Activated naive CD8-positive, alpha-beta T cell treated with anti-CD3 and anti-CD28 coated beads, Interleukin-2, amount 10 ng/mL, durations not matched to agents 7 days and 5 days (primary cell): Measurements from ENCODE around the gene SPATA9. TPM values are rescaled to one million over a fixed set of nuclear protein-coding genes. Genes with fewer than 3 reads are reported as not detected.
A peak's percentile ranks its signal among the peaks of the same experiment; 100 is the strongest.
"Not testable (repeated sequence)": the region's sequence is repeated elsewhere in the genome, so short reads cannot be mapped to it uniquely, and the experiment has no call there.

Experiments used
- ATAC-seq: fragments of 150-1000 bp; cut with Tn5 transposase; one replicate; pipeline ENCODE4 v1.10.0; 2021; ENCODE audit warnings: low read depth, moderate library complexity
- POLR2A ChIA-PET: fragments of 350-600 bp; sonication (Branson Sonifier 250); formaldehyde crosslinking; loops from one replicate; lab custom pipeline; 2021; ENCODE audit warnings: antibody characterized with exemption; lab: Charles Lee
- DNase-seq: peaks from one replicate; pipeline ENCODE4 v3.0.0; 2021
- H3K27ac Mint-ChIP-seq: one replicate; pipeline ENCODE4 v1.8.0; 2022; ENCODE audit warnings: mild to moderate bottlenecking, mixed read lengths
- H3K27me3 Mint-ChIP-seq: one replicate; pipeline ENCODE4 v1.8.0; 2022; ENCODE audit warnings: mild to moderate bottlenecking, moderate library complexity, mixed read lengths
- H3K36me3 Mint-ChIP-seq: one replicate; pipeline ENCODE4 v1.8.0; 2021; ENCODE audit warnings: mild to moderate bottlenecking, mixed read lengths
- H3K4me1 Mint-ChIP-seq: one replicate; pipeline ENCODE4 v1.8.0; 2021; ENCODE audit warnings: mixed read lengths
- H3K4me3 Mint-ChIP-seq: one replicate; pipeline ENCODE4 v1.8.0; 2022; ENCODE audit warnings: mild to moderate bottlenecking, moderate library complexity, mixed read lengths
- H3K9me3 Mint-ChIP-seq: one replicate; pipeline ENCODE4 v1.8.0; 2021; ENCODE audit warnings: mixed read lengths
- total RNA-seq, 2 experiments: library from RNA; stranded (reverse); gene quantifications; one replicate each; pipeline ENCODE4 v1.2.3, GENCODE V29; 2021

The SPATA9 gene
- total RNA-seq, 2 experiments from 2014 or later = not detected

GRCh38 chr5:95641741-95642220 lies 41.0 kb downstream of the SPATA9 start:
- no peak for ATAC-seq
- Mint-ChIP-seq H3K36me3 (no peaks in the 10 kb centered on the region), H3K27ac (no peak overlapping the region), H3K4me1 (peaks cover 27% of the 10 kb centered on the region), H3K27me3 (peaks cover 11% of the 10 kb centered on the region), H3K9me3 (no peaks in the 10 kb centered on the region), H3K4me3 (no peak overlapping the region)
- no peak for DNase-seq
- POLR2A ChIA-PET = no interaction called here

- no peaks in the 10 kb centered on the region for H3K36me3 Mint-ChIP-seq
- no peak for DNase-seq
- peaks cover 19% of the 10 kb centered on the region for H3K27me3 Mint-ChIP-seq
- H3K4me1 Mint-ChIP-seq = peaks cover 7% of the 10 kb centered on the region
- H3K27ac Mint-ChIP-seq = no peak overlapping the region
- POLR2A ChIA-PET = no interaction called here
- no peaks in the 10 kb centered on the region for H3K9me3 Mint-ChIP-seq
- no peak for ATAC-seq
- H3K4me3 Mint-ChIP-seq = no peak overlapping the region
Observed at GRCh38 chr5:95638632-95639031, 44.2 kb downstream of the SPATA9 start.

- Mint-ChIP-seq H3K27me3 (peaks cover 11% of the 10 kb centered on the region), H3K4me1 (peaks cover 15% of the 10 kb centered on the region), H3K9me3 (peaks cover 11% of the 10 kb centered on the region), H3K27ac (no peak overlapping the region), H3K36me3 (peaks cover 8% of the 10 kb centered on the region), H3K4me3 (no peak overlapping the region)
- POLR2A ChIA-PET = interaction anchor here (1.0 kb wide), 1 partner anchor 13 kb away, joined by 3 read pairs; no protein-coding TSS in a partner anchor
- no peak for ATAC-seq
- DNase-seq = no peak
Observed at GRCh38 chr5:95634081-95634480, 48.7 kb downstream of the SPATA9 start.

GRCh38 chr5:95633671-95634070 lies 49.1 kb downstream of the SPATA9 start:
- peaks cover 11% of the 10 kb centered on the region for H3K9me3 Mint-ChIP-seq
- H3K4me1 Mint-ChIP-seq = peaks cover 13% of the 10 kb centered on the region
- no peak overlapping the region for H3K4me3 Mint-ChIP-seq
- peaks cover 8% of the 10 kb centered on the region for H3K36me3 Mint-ChIP-seq
- ATAC-seq (no peak), DNase-seq (no peak)
- peaks cover 11% of the 10 kb centered on the region for H3K27me3 Mint-ChIP-seq
- POLR2A ChIA-PET = no interaction called here
- H3K27ac Mint-ChIP-seq = no peak overlapping the region

- H3K4me3 Mint-ChIP-seq, ATAC-seq, H3K36me3 Mint-ChIP-seq, DNase-seq, H3K27ac Mint-ChIP-seq, H3K27me3 Mint-ChIP-seq: not testable (repeated sequence)
- POLR2A ChIA-PET = interaction anchor here (1.9 to 2.1 kb wide), 2 partner anchors 10 to 13 kb away, joined by 14 to 20 read pairs; partner anchors contain the start of gene RFESD
- Mint-ChIP-seq H3K4me1 (peaks cover 10% of the 10 kb centered on the region), H3K9me3 (peaks cover 11% of the 10 kb centered on the region)
Observed at GRCh38 chr5:95632942-95633341, 49.8 kb downstream of the SPATA9 start.

- Mint-ChIP-seq H3K9me3 (peaks cover 11% of the 10 kb centered on the region), H3K27ac (peak overlapping the region; percentile 94), H3K27me3 (peaks cover 8% of the 10 kb centered on the region), H3K36me3 (peaks cover 8% of the 10 kb centered on the region), H3K4me1 (peaks cover 10% of the 10 kb centered on the region), H3K4me3 (peak overlapping the region; percentile 44)
- DNase-seq (peak; percentile 57), ATAC-seq (peak; percentile 100)
- POLR2A ChIA-PET = interaction anchor here (1.1 to 2.1 kb wide), 3 partner anchors 9 to 77 kb away, joined by 7 to 20 read pairs (median 14); partner anchors contain the start of genes ARSK, RFESD and SKIC3
Observed at GRCh38 chr5:95631991-95632675, 50.7 kb downstream of the SPATA9 start.

- ATAC-seq = peak; percentile 11
- Mint-ChIP-seq H3K27me3 (peaks cover 4% of the 10 kb centered on the region), H3K36me3 (peaks cover 8% of the 10 kb centered on the region), H3K4me3 (peak overlapping the region; percentile 16), H3K27ac (peak overlapping the region; percentile 94), H3K4me1 (peaks cover 10% of the 10 kb centered on the region), H3K9me3 (peaks cover 11% of the 10 kb centered on the region)
- POLR2A ChIA-PET = interaction anchor here (1.1 to 2.1 kb wide), 3 partner anchors 9 to 76 kb away, joined by 7 to 20 read pairs (median 14); partner anchors contain the start of genes ARSK, RFESD and SKIC3
- DNase-seq = no peak
Observed at GRCh38 chr5:95631255-95631958, 51.4 kb downstream of the SPATA9 start.

- Mint-ChIP-seq H3K4me1 (peaks cover 10% of the 10 kb centered on the region), H3K36me3 (peaks cover 8% of the 10 kb centered on the region), H3K27me3 (peaks cover 3% of the 10 kb centered on the region), H3K27ac (no peak overlapping the region), H3K4me3 (no peak overlapping the region), H3K9me3 (peaks cover 11% of the 10 kb centered on the region)
- POLR2A ChIA-PET = interaction anchor here (2.1 kb wide), 1 partner anchor 8 kb away, joined by 20 read pairs; no protein-coding TSS in a partner anchor
- DNase-seq (no peak), ATAC-seq (no peak)
Observed at GRCh38 chr5:95630394-95630917, 52.3 kb downstream of the SPATA9 start.

- DNase-seq = no peak
- H3K27me3 Mint-ChIP-seq = peaks cover 5% of the 10 kb centered on the region
- no peak for ATAC-seq
- H3K9me3 Mint-ChIP-seq = peaks cover 13% of the 10 kb centered on the region
- H3K27ac Mint-ChIP-seq = no peak overlapping the region
- H3K36me3 Mint-ChIP-seq = peaks cover 15% of the 10 kb centered on the region
- POLR2A ChIA-PET = no interaction called here
- H3K4me3 Mint-ChIP-seq = no peak overlapping the region
- H3K4me1 Mint-ChIP-seq = peaks cover 10% of the 10 kb centered on the region
Observed at GRCh38 chr5:95628933-95629332, 53.9 kb downstream of the SPATA9 start.

GRCh38 chr5:95627971-95628810 lies 54.6 kb downstream of the SPATA9 start:
- Mint-ChIP-seq H3K4me3 (no peak overlapping the region), H3K36me3 (peaks cover 17% of the 10 kb centered on the region), H3K27ac (no peak overlapping the region), H3K4me1 (peaks cover 13% of the 10 kb centered on the region), H3K27me3 (peaks cover 5% of the 10 kb centered on the region), H3K9me3 (peaks cover 14% of the 10 kb centered on the region)
- ATAC-seq (no peak), DNase-seq (no peak)
- POLR2A ChIA-PET = no interaction called here

- ATAC-seq (no peak), DNase-seq (no peak)
- Mint-ChIP-seq H3K4me3 (no peak overlapping the region), H3K27me3 (peaks cover 5% of the 10 kb centered on the region), H3K36me3 (peaks cover 11% of the 10 kb centered on the region), H3K4me1 (peaks cover 16% of the 10 kb centered on the region), H3K27ac (no peak overlapping the region), H3K9me3 (peaks cover 9% of the 10 kb centered on the region)
- POLR2A ChIA-PET = no interaction called here
Observed at GRCh38 chr5:95626701-95627100, 56.1 kb downstream of the SPATA9 start.

- Mint-ChIP-seq H3K9me3 (peaks cover 3% of the 10 kb centered on the region), H3K36me3 (peaks cover 9% of the 10 kb centered on the region), H3K27ac (no peak overlapping the region), H3K4me1 (peaks cover 24% of the 10 kb centered on the region), H3K27me3 (peaks cover 5% of the 10 kb centered on the region), H3K4me3 (no peak overlapping the region)
- POLR2A ChIA-PET = interaction anchor here (2.7 kb wide), 1 partner anchor 23 kb away, joined by 17 read pairs; the partner anchor contains the start of gene RFESD
- no peak for DNase-seq
- ATAC-seq = no peak
Observed at GRCh38 chr5:95624368-95624767, 58.4 kb downstream of the SPATA9 start.
